C4-2B (cell line): ENCODE results near the gene TF.

Experiments
- H3K27ac ChIP-seq: fragments of 450-650 bp; 2 replicates; pipeline ENCODE4 v1.5.1; 2017
- ZFX ChIP-seq: fragments of 450-650 bp; IDR thresholded peaks from 2 replicates; pipeline ENCODE4 v1.6.1; 2017
- TF ChIP-seq, protein P1 (sequence below): fragments of 450-650 bp; conservative IDR thresholded peaks from 2 replicates; pipeline ENCODE4 v1.5.1; 2017; ENCODE audit warnings: mild to moderate bottlenecking

TF gene

DNA sequence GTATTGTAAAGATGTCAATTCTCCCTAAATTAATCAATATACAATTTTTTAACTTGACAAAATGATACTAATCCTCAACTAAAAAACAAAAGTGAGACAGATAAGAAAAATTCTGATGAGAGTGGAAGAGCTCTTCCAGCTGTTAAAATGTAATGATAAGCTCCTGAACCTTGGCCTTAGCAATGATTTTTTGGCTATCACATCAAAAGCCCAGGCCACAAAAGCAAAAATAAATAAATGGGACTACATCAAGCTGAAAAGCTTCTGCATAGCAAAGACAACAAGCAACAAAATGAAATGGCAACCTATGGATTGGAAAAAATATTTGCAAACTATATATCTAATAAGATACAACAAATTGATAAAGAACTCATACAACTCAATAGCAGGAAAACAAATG is 35.4 kb downstream of the TF start:
- TF ChIP-seq, protein P1, sequence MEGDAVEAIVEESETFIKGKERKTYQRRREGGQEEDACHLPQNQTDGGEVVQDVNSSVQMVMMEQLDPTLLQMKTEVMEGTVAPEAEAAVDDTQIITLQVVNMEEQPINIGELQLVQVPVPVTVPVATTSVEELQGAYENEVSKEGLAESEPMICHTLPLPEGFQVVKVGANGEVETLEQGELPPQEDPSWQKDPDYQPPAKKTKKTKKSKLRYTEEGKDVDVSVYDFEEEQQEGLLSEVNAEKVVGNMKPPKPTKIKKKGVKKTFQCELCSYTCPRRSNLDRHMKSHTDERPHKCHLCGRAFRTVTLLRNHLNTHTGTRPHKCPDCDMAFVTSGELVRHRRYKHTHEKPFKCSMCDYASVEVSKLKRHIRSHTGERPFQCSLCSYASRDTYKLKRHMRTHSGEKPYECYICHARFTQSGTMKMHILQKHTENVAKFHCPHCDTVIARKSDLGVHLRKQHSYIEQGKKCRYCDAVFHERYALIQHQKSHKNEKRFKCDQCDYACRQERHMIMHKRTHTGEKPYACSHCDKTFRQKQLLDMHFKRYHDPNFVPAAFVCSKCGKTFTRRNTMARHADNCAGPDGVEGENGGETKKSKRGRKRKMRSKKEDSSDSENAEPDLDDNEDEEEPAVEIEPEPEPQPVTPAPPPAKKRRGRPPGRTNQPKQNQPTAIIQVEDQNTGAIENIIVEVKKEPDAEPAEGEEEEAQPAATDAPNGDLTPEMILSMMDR, result no peak
- TF ChIP-seq ZFX, result no peak
- no peak overlapping the region for H3K27ac ChIP-seq

GRCh38 chr3:133782454-133782853 is 36.3 kb downstream of the TF start:
- no peak overlapping the region for H3K27ac ChIP-seq
- TF ChIP-seq, protein P1, result no peak

DNA sequence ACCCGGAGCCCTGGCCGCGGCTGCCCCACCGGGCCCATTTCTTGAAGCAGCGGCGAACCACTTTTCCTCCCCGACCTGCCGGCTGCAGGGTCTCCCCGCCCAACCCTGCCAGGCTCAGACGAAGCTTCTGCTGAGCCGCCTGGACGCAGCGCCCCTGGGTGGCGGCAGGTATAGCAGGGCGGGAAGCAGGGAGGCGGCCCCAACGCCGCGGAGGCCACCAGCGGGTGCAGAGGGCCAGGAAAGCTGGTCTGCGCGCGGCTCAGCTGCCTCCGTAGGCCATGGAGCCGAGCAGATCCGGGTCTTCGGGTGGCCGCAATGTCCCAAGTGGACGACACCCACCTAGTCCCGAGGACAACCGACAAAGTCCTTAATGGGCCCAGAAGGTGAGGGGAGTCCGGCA is 37.6 kb downstream of the TF start:
- H3K27ac ChIP-seq, result no peak overlapping the region

DNA sequence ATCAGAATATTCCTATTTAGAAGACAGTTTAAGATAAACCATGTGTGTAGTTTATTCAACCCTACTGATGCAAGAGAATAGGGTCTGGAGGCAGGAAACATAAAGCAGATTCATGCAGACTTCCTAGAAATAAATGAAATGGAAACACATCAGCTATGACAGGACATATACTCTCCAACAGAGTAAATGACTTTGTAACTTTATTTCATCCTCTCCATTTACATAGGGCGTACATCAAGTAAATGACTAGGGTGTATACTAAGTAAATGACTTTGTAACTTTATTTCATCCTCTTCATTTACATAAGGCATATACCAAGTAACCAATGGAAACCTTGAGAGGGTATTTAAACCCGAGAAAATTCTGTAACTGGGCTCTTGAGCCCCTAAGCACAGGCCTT is 41.8 kb downstream of the TF start:
- TF ChIP-seq, protein P1, result no peak
- no peak for TF ChIP-seq ZFX
- H3K27ac ChIP-seq, result no peak overlapping the region

More for the DNA sequence above, 37.6 kb downstream of the TF start:
- no peak for TF ChIP-seq ZFX
- TF ChIP-seq, protein P1, result no peak

GRCh38 chr3:133792171-133792763 is 46.1 kb downstream of the TF start:
- TF ChIP-seq, protein P1, result no peak
- TF ChIP-seq ZFX, result no peak
- no peak overlapping the region for H3K27ac ChIP-seq

DNA sequence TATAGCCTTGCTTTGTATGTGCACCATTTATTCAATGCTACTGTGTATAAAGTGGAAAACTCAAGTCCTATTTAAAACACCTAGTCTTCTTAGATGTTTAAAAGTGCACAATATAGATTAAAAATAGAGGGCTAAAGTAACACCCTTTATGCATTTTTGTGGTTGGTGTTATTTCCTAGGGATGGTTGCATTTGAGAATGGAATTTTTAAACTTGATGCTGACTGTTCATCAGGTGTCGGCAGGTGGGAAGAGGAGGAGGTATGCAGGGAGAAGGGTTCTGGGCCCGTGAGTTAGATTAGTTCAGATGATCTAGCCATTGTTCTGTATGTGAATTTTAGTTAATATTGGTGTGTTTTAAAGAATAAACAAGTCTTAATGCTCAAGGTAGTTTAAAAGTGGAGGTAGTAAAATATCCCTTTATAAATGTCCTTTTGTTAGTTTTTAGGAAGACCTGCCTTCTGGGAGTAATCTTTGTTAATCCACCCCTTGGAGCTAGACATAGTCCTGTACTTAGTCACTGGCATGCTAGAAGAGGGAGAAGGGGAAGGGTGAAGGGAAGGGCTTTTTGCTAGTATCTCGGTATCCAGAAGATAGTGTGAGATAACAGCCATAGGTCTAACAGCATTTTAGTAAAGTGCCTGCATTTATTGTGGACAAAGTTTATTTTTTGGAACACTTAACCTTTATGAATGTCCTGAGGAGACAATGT is 51.4 kb downstream of the TF start:
- TF ChIP-seq, protein P1, result no peak
- TF ChIP-seq ZFX, result no peak
- H3K27ac ChIP-seq, result no peak overlapping the region

DNA sequence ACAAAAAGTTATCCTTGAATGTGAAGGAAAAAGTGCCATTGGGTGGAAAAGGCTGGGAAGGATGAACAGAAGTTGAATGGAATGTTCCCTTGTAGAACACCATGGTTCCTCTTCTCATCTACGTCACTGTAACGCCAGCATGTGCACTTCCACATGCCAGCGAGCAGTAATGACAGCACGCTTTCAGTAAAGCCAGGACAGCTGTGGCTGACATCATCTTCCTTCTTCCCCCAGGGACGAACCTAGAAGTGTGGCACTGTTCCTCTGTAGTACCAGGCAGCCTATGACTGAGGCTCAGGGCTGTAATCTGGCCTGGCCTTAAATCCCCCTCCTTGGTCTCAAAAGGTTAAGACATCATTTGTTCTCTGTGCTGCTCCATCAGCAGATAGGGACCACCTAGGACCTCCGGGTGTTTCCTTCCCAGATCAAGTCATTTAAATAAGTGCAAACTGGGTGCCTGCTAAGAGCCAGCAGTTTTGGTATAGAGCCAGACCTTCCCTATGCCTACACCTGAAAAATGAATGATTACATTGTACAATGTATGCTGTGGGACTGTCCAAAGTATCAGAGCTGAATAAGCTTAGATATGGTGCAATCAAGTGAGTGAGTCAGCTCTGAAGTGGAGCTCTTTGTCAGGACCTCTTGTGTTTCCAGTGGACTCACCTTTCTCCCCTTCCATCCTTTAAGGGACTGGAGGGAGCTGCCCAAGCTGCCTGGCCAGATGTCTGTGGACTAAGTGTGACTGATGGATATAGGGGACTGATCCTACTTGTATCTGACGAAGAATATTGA is 53.8 kb downstream of the TF start:
- no peak overlapping the region for H3K27ac ChIP-seq
- no peak for TF ChIP-seq ZFX
- TF ChIP-seq, protein P1, result no peak
